Endothelial cell of umbilical vein (primary cell): ENCODE measurements around the gene GALK2. TPM values are rescaled to one million over a fixed set of nuclear protein-coding genes. Genes with fewer than 3 reads are reported as not detected.

Experiments used
- BruUV-seq: library from RNA; stranded (reverse); fragments of 400-500 nt; replicated peaks from 2 replicates; lab custom pipeline; 2021; lab: Mats Ljungman, UMichigan
- CTCF ChIA-PET: fragments of 300-600, 350-600 bp; sonication (Branson Sonifier 250); formaldehyde crosslinking; loops from one replicate; lab custom pipeline; 2021; ENCODE audit warnings: antibody characterized with exemption, inconsistent platforms; lab: Charles Lee
- POLR2A ChIA-PET: fragments of 300-600, 350-600 bp; sonication (Branson Sonifier 250); formaldehyde crosslinking; loops from one replicate; lab custom pipeline; 2021; ENCODE audit warnings: antibody characterized with exemption, inconsistent platforms; lab: Charles Lee
- DNase-seq: peaks from one replicate; pipeline ENCODE4 v3.0.0-alpha.2; 2011; ENCODE audit warnings: low read depth, low spot score
- FAIRE-seq: peaks from 2 replicates; lab custom pipeline; 2011; peaks lifted over from hg19 to GRCh38; lab: Jason Lieb, UNC
- H2AFZ ChIP-seq: 2 replicates; pipeline ENCODE4 v1.6.0; 2012; ENCODE audit warnings: low read depth, low read length, control low read depth, inconsistent platforms
- H3K27ac ChIP-seq: 2 replicates; pipeline ENCODE4 v1.5.1; 2011; ENCODE audit warnings: low read depth, mild to moderate bottlenecking, control low read depth, low read length, moderate library complexity; ENCODE audit not compliant: insufficient read depth
- H3K27me3 ChIP-seq, 2 experiments: 2 replicates each; pipeline versions ENCODE4 v1.6.0 to v1.6.1; 2011; ENCODE audit warnings: low read length in 2 of 2, mixed read lengths in 1 of 2; ENCODE audit not compliant: control insufficient read depth in 2 of 2, insufficient read depth in 2 of 2
- H3K36me3 ChIP-seq, 2 experiments: 2 replicates in 1 of 2; 3 replicates in 1 of 2; pipeline ENCODE4 v1.5.1; 2011; ENCODE audit warnings: low read length in 2 of 2, mild to moderate bottlenecking in 1 of 2, moderate library complexity in 1 of 2; ENCODE audit not compliant: control insufficient read depth in 2 of 2, insufficient read depth in 2 of 2; ENCODE audit errors: extremely low read depth in 1 of 2
- H3K4me1 ChIP-seq: 3 replicates; pipeline ENCODE4 v1.5.1; 2011; ENCODE audit warnings: mild to moderate bottlenecking, low read length; ENCODE audit not compliant: control insufficient read depth, insufficient read depth; ENCODE audit errors: extremely low read depth
- H3K4me2 ChIP-seq: 2 replicates; pipeline ENCODE4 v1.6.1; 2011; ENCODE audit warnings: low read length, control low read depth, mixed read lengths; ENCODE audit not compliant: insufficient read depth
- H3K4me3 ChIP-seq, 3 experiments: fragments of 200-600 bp in 1 of 3; sonication (generic), shearing (Covaris generic) in 1 of 3; replicated peaks in 1 of 3; 2 replicates each; pipeline ENCODE4 v1.5.1; 2011 to 2016; ENCODE audit warnings: control low read depth in 3 of 3, low read length in 3 of 3, mild to moderate bottlenecking in 2 of 3, inconsistent platforms in 1 of 3, low read depth in 1 of 3, moderate library complexity in 1 of 3; ENCODE audit not compliant: insufficient read depth in 1 of 3
- H3K79me2 ChIP-seq: 2 replicates; pipeline ENCODE4 v1.6.0; 2012; ENCODE audit warnings: low read length, inconsistent platforms; ENCODE audit not compliant: control insufficient read depth, insufficient read depth
- H3K9ac ChIP-seq: replicated peaks from 2 replicates; pipeline ENCODE3; 2011; ENCODE audit warnings: low read length, control low read depth; ENCODE audit not compliant: insufficient read depth; ENCODE audit errors: extremely low read depth
- H3K9me1 ChIP-seq: replicated peaks from 3 replicates; pipeline ENCODE4 v1.6.0; 2011; ENCODE audit warnings: mild to moderate bottlenecking, low read length; ENCODE audit not compliant: control insufficient read depth, insufficient read depth; ENCODE audit errors: extremely low read depth
- H3K9me3 ChIP-seq: replicated peaks from 2 replicates; pipeline ENCODE4 v1.5.1; 2012; ENCODE audit warnings: low read length, inconsistent platforms; ENCODE audit not compliant: control insufficient read depth, insufficient read depth
- H4K20me1 ChIP-seq: replicated peaks from 2 replicates; pipeline ENCODE3; 2011; ENCODE audit warnings: mild to moderate bottlenecking, low read length; ENCODE audit not compliant: control insufficient read depth, insufficient read depth; ENCODE audit errors: extremely low read depth
- EZH2 ChIP-seq: IDR thresholded peaks from 2 replicates; pipeline ENCODE4 v1.6.1; 2012; ENCODE audit warnings: borderline replicate concordance, low read depth, mild to moderate bottlenecking, moderate library complexity, low read length, inconsistent platforms; ENCODE audit not compliant: severe bottlenecking
- FOS ChIP-seq: IDR thresholded peaks from 2 replicates; pipeline ENCODE4 v1.6.1; 2011; ENCODE audit warnings: mild to moderate bottlenecking, low read length, moderate library complexity, borderline replicate concordance; ENCODE audit not compliant: insufficient read depth
- GATA2 ChIP-seq: IDR thresholded peaks from 2 replicates; pipeline ENCODE4 v1.7.0; 2011; ENCODE audit warnings: low read depth, mild to moderate bottlenecking, moderate library complexity, mixed read lengths, low read length; ENCODE audit not compliant: insufficient read length, insufficient read depth
- JUN ChIP-seq: IDR thresholded peaks from 2 replicates; pipeline ENCODE4 v1.6.1; 2011; ENCODE audit warnings: borderline replicate concordance, low read depth; ENCODE audit not compliant: insufficient read length, insufficient read depth
- MYC ChIP-seq: IDR thresholded peaks from one replicate; pipeline ENCODE4 v1.6.1; 2011; ENCODE audit warnings: mild to moderate bottlenecking, low read depth, low read length
- POLR2AphosphoS5 ChIP-seq: IDR thresholded peaks from 2 replicates; pipeline ENCODE4 v1.6.1; 2012; ENCODE audit warnings: low read depth, mild to moderate bottlenecking, control low read depth, low read length, moderate library complexity; ENCODE audit not compliant: insufficient read depth
- dilution Hi-C: fragments of 300-500 bp; cut with MboI; formaldehyde crosslinking; loops from one replicate; pipeline ENCODE4 v1.15.0; 2019; ENCODE audit warnings: low sequenced_read_pairs; ENCODE audit not compliant: extremely low pct_ligation_motif_present
- intact Hi-C: fragments of 100-400 bp; cut with micrococcal nuclease; formaldehyde crosslinking; loops from one replicate; pipeline ENCODE4 v1.10.0; 2022
- polyA plus RNA-seq, 4 experiments: library from polyadenylated mRNA; depleted of rRNA in 3 of 4; stranded (reverse) in 3 of 4; unstranded in 1 of 4; fragments of >200 nt; gene quantifications; 2 replicates each; pipeline versions ENCODE4 v1.2.1 to v1.2.3, GENCODE V29; 2011 to 2012; ENCODE audit warnings: missing spikeins in 1 of 4
- total RNA-seq: library from RNA; stranded (reverse); gene quantifications from 2 replicates; pipeline ENCODE4 v1.2.3, GENCODE V29; 2021
- TF ChIP-seq, protein P1 (sequence below): IDR thresholded peaks from 2 replicates; pipeline ENCODE4 v1.6.1; 2011; ENCODE audit not compliant: insufficient read depth, insufficient read length
- TF ChIP-seq, protein P2 (sequence below), 2 donors: IDR thresholded peaks; 1 replicate in 1 of 2; 2 replicates in 1 of 2; pipeline ENCODE4 v1.5.1; 2011; ENCODE audit warnings: low read length in 2 of 2, mild to moderate bottlenecking in 2 of 2, moderate library complexity in 2 of 2, control low read depth in 1 of 2, inconsistent platforms in 1 of 2, low read depth in 1 of 2; ENCODE audit not compliant: insufficient read depth in 1 of 2; ENCODE audit errors: extremely low read depth in 1 of 2

GALK2 gene
- total and polyA plus RNA-seq, 2 donors (not counting 3 experiments of a cell fraction or from before 2014, with no cell fraction given) = 19.9 to 31.3 TPM

- H2AFZ ChIP-seq = no peak overlapping the region
- dilution Hi-C loops = no loop called here
- POLR2A ChIA-PET = no interaction called here
- no peaks in the 10 kb centered on the region for H3K27me3 ChIP-seq
- TF ChIP-seq POLR2AphosphoS5 (no peak), MYC (no peak), GATA2 (no peak), FOS (no peak), EZH2 (no peak), JUN (no peak)
- TF ChIP-seq, protein P1, sequence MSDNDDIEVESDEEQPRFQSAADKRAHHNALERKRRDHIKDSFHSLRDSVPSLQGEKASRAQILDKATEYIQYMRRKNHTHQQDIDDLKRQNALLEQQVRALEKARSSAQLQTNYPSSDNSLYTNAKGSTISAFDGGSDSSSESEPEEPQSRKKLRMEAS = no peak
- TF ChIP-seq, protein P2, sequence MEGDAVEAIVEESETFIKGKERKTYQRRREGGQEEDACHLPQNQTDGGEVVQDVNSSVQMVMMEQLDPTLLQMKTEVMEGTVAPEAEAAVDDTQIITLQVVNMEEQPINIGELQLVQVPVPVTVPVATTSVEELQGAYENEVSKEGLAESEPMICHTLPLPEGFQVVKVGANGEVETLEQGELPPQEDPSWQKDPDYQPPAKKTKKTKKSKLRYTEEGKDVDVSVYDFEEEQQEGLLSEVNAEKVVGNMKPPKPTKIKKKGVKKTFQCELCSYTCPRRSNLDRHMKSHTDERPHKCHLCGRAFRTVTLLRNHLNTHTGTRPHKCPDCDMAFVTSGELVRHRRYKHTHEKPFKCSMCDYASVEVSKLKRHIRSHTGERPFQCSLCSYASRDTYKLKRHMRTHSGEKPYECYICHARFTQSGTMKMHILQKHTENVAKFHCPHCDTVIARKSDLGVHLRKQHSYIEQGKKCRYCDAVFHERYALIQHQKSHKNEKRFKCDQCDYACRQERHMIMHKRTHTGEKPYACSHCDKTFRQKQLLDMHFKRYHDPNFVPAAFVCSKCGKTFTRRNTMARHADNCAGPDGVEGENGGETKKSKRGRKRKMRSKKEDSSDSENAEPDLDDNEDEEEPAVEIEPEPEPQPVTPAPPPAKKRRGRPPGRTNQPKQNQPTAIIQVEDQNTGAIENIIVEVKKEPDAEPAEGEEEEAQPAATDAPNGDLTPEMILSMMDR (IDR thresholded peaks at IDR 0.05; ENCODE audit: extremely low read depth in 1 of 2, insufficient read depth in 1 of 2, low read depth in 1 of 2, low read length in 2 of 2) = no peak
- intact Hi-C loops = no loop called here
- no peak overlapping the region for H3K27ac ChIP-seq
- no peak overlapping the region for H3K9ac ChIP-seq
- CTCF ChIA-PET = no interaction called here
- H3K4me2 ChIP-seq = no peak overlapping the region
- no peaks in the 10 kb centered on the region for H4K20me1 ChIP-seq
- no peaks in the 10 kb centered on the region for H3K9me3 ChIP-seq
- H3K4me3 ChIP-seq = no peak overlapping the region
- no peak for DNase-seq
- no peak for FAIRE-seq
- no peaks in the 10 kb centered on the region for H3K9me1 ChIP-seq
- BruUV-seq = no TSS peak
- no peaks in the 10 kb centered on the region for H3K36me3 ChIP-seq
- no peaks in the 10 kb centered on the region for H3K4me1 ChIP-seq
- no peaks in the 10 kb centered on the region for H3K79me2 ChIP-seq
Observed at GRCh38 chr15:49270541-49271421, 100.7 kb downstream of the GALK2 start.
